Measurements from ENCODE around the gene APLP2.

Gene APLP2

GRCh38 chr11:130050257-130050656 is 19.4 kb upstream of the APLP2 start:
- no peak for TF ChIP-seq CTCF (IDR thresholded peaks at IDR 0.05; ENCODE audit: extremely low read depth, insufficient read depth, missing control alignments)
- in situ Hi-C loops (cut with MboI; ENCODE audit: low pct_unique_long_range_greater_than_20kb, low sequenced_read_pairs, unreplicated experiment) = no loop called here

GRCh38 chr11:130051082-130051481 is 18.6 kb upstream of the APLP2 start:
- TF ChIP-seq CTCF (IDR thresholded peaks at IDR 0.05; ENCODE audit: extremely low read depth, insufficient read depth, missing control alignments) = no peak
- in situ Hi-C loops (cut with MboI; ENCODE audit: low pct_unique_long_range_greater_than_20kb, low sequenced_read_pairs, unreplicated experiment) = no loop called here
- DNase-seq (ENCODE audit: low spot score) = no peak

More at GRCh38 chr11:130050257-130050656, 19.4 kb upstream of the APLP2 start:
- DNase-seq (ENCODE audit: low spot score) = no peak

GRCh38 chr11:130052567-130052966 is 17.1 kb upstream of the APLP2 start:
- in situ Hi-C loops (cut with MboI; ENCODE audit: low pct_unique_long_range_greater_than_20kb, low sequenced_read_pairs, unreplicated experiment) = no loop called here
- TF ChIP-seq CTCF (IDR thresholded peaks at IDR 0.05; ENCODE audit: extremely low read depth, insufficient read depth, missing control alignments) = no peak
- no peak for DNase-seq (ENCODE audit: low spot score)

- in situ Hi-C loops (cut with MboI; ENCODE audit: low pct_unique_long_range_greater_than_20kb, low sequenced_read_pairs, unreplicated experiment) = no loop called here
- TF ChIP-seq CTCF (IDR thresholded peaks at IDR 0.05; ENCODE audit: extremely low read depth, insufficient read depth, missing control alignments) = no peak
- DNase-seq (ENCODE audit: low spot score) = no peak
Observed at GRCh38 chr11:130054966-130055365, 14.7 kb upstream of the APLP2 start.

- TF ChIP-seq CTCF (IDR thresholded peaks at IDR 0.05; ENCODE audit: extremely low read depth, insufficient read depth, missing control alignments) = no peak
- no peak for DNase-seq (ENCODE audit: low spot score)
- in situ Hi-C loops (cut with MboI; ENCODE audit: low pct_unique_long_range_greater_than_20kb, low sequenced_read_pairs, unreplicated experiment) = no loop called here
Observed at GRCh38 chr11:130055617-130056016, 14.1 kb upstream of the APLP2 start.

GRCh38 chr11:130061017-130061416 is 8.7 kb upstream of the APLP2 start:
- in situ Hi-C loops (cut with MboI; ENCODE audit: low pct_unique_long_range_greater_than_20kb, low sequenced_read_pairs, unreplicated experiment) = no loop called here
- no peak for DNase-seq (ENCODE audit: low spot score)
- TF ChIP-seq CTCF (IDR thresholded peaks at IDR 0.05; ENCODE audit: extremely low read depth, insufficient read depth, missing control alignments) = no peak

GRCh38 chr11:130062026-130062425 is 7.7 kb upstream of the APLP2 start:
- TF ChIP-seq CTCF (IDR thresholded peaks at IDR 0.05; ENCODE audit: extremely low read depth, insufficient read depth, missing control alignments) = no peak
- no peak for DNase-seq (ENCODE audit: low spot score)
- in situ Hi-C loops (cut with MboI; ENCODE audit: low pct_unique_long_range_greater_than_20kb, low sequenced_read_pairs, unreplicated experiment) = no loop called here

All from GM13977 (cell line).